IMR-90 (cell line): ENCODE data around the gene FBXW7. TPM values are rescaled to one million over a fixed set of nuclear protein-coding genes. Genes with fewer than 3 reads are reported as not detected.

Experiments used
- ATAC-seq: fragments of 200-7000 bp; cut with Tn5 transposase; 2 replicates; pipeline ENCODE4 v1.9.1; 2020; ENCODE audit warnings: low read depth, mild to moderate bottlenecking, moderate library complexity
- BruUV-seq: library from RNA; stranded (reverse); fragments of 400-500 nt; replicated peaks from 2 replicates; lab custom pipeline; 2021; lab: Mats Ljungman, UMichigan
- CTCF ChIA-PET: fragments of 300-600 bp; formaldehyde crosslinking; extraction: SDS; loops from one replicate; lab custom pipeline; 2021; ENCODE audit warnings: antibody characterized with exemption; lab: Yijun Ruan, JAX
- POLR2A ChIA-PET: fragments of 300-600 bp; sonication (Branson Sonifier 250); formaldehyde crosslinking; loops from one replicate; lab custom pipeline; 2022; ENCODE audit warnings: antibody characterized with exemption; ENCODE audit not compliant: unreplicated experiment; lab: Charles Lee
- DNase-seq: peaks from one replicate; pipeline ENCODE4 v3.0.0; 2013
- H2AFZ ChIP-seq: replicated peaks from 2 replicates; pipeline ENCODE3; 2013; ENCODE audit warnings: low read length, mild to moderate bottlenecking; ENCODE audit not compliant: poor library complexity
- H2AK5ac ChIP-seq: 2 replicates; pipeline ENCODE4 v1.6.1; 2013; ENCODE audit warnings: low read depth, low read length, inconsistent platforms
- H2AK9ac ChIP-seq: replicated peaks from 2 replicates; pipeline ENCODE3; 2013; ENCODE audit warnings: mild to moderate bottlenecking, low read depth, low read length, moderate library complexity; ENCODE audit not compliant: poor library complexity
- H2BK120ac ChIP-seq: 2 replicates; pipeline ENCODE4 v1.6.1; 2013; ENCODE audit warnings: low read depth, low read length, inconsistent platforms
- H2BK15ac ChIP-seq: 3 replicates; pipeline ENCODE4 v1.6.1; 2013; ENCODE audit warnings: low read depth, low read length, inconsistent platforms
- H2BK20ac ChIP-seq: 2 replicates; pipeline ENCODE4 v1.6.1; 2013; ENCODE audit warnings: low read depth, mild to moderate bottlenecking, inconsistent platforms, low read length, moderate library complexity
- H2BK5ac ChIP-seq: 2 replicates; pipeline ENCODE4 v1.6.1; 2013; ENCODE audit warnings: mild to moderate bottlenecking, low read depth, low read length, inconsistent platforms; ENCODE audit not compliant: poor library complexity, severe bottlenecking
- H3K14ac ChIP-seq: replicated peaks from 2 replicates; pipeline ENCODE4 v1.6.1; 2013; ENCODE audit warnings: low read depth, low read length, inconsistent platforms
- H3K18ac ChIP-seq: 2 replicates; pipeline ENCODE4 v1.6.1; 2013; ENCODE audit warnings: low read depth, low read length, control low read depth
- H3K23ac ChIP-seq: 2 replicates; pipeline ENCODE4 v1.6.1; 2013; ENCODE audit warnings: low read depth, low read length, inconsistent platforms
- H3K27ac ChIP-seq: 2 replicates; pipeline ENCODE4 v1.5.1; 2013; ENCODE audit warnings: mild to moderate bottlenecking, control low read depth, low read length; ENCODE audit not compliant: insufficient read depth
- H3K27me3 ChIP-seq: 2 replicates; pipeline ENCODE4 v1.6.1; 2013; ENCODE audit warnings: low read length; ENCODE audit not compliant: control insufficient read depth, insufficient read depth
- H3K36me3 ChIP-seq: 2 replicates; pipeline ENCODE4 v1.6.1; 2013; ENCODE audit warnings: low read length, mixed read lengths; ENCODE audit not compliant: control insufficient read depth, insufficient read depth
- H3K4ac ChIP-seq: 2 replicates; pipeline ENCODE4 v1.6.1; 2013; ENCODE audit warnings: low read depth, low read length, inconsistent platforms
- H3K4me1 ChIP-seq: 2 replicates; pipeline ENCODE4 v1.6.1; 2013; ENCODE audit warnings: low read length, mixed read lengths; ENCODE audit not compliant: control insufficient read depth, insufficient read depth
- H3K4me2 ChIP-seq: 2 replicates; pipeline ENCODE4 v1.6.1; 2013; ENCODE audit warnings: low read depth, mild to moderate bottlenecking, control low read depth, low read length, moderate library complexity
- H3K4me3 ChIP-seq: 2 replicates; pipeline ENCODE4 v1.5.1; 2013; ENCODE audit warnings: low read depth, mild to moderate bottlenecking, control low read depth, low read length, moderate library complexity; ENCODE audit not compliant: insufficient read depth
- H3K56ac ChIP-seq: 2 replicates; pipeline ENCODE4 v1.6.1; 2013; ENCODE audit warnings: low read length, inconsistent platforms; ENCODE audit not compliant: insufficient read depth; ENCODE audit errors: extremely low read depth
- H3K79me1 ChIP-seq, 2 experiments: 2 replicates each; pipeline ENCODE4 v1.6.1; 2013; ENCODE audit warnings: low read length in 2 of 2, inconsistent platforms in 1 of 2, low read depth in 1 of 2
- H3K9ac ChIP-seq: 2 replicates; pipeline ENCODE4 v1.6.1; 2013; ENCODE audit warnings: low read depth, low read length, control low read depth
- H3K9me1 ChIP-seq: 2 replicates; pipeline ENCODE4 v1.6.1; 2013; ENCODE audit warnings: low read length, inconsistent platforms; ENCODE audit not compliant: insufficient read depth
- H3K9me3 ChIP-seq: 2 replicates; pipeline ENCODE4 v1.6.1; 2013; ENCODE audit warnings: low read length; ENCODE audit not compliant: control insufficient read depth, insufficient read depth
- H4K20me1 ChIP-seq: 2 replicates; pipeline ENCODE4 v1.6.1; 2013; ENCODE audit warnings: low read length, inconsistent platforms; ENCODE audit not compliant: insufficient read depth
- H4K5ac ChIP-seq: 2 replicates; pipeline ENCODE4 v1.6.1; 2013; ENCODE audit warnings: mild to moderate bottlenecking, low read depth, low read length, control low read depth
- H4K8ac ChIP-seq, 2 experiments: 2 replicates each; pipeline ENCODE4 v1.6.1; 2013; ENCODE audit warnings: low read depth in 2 of 2, low read length in 2 of 2, control low read depth in 1 of 2, inconsistent platforms in 1 of 2
- H4K91ac ChIP-seq: 2 replicates; pipeline ENCODE4 v1.6.1; 2013; ENCODE audit warnings: low read depth, low read length, inconsistent platforms; ENCODE audit not compliant: insufficient read depth
- MAFK ChIP-seq: IDR thresholded peaks from 2 replicates; pipeline ENCODE4 v1.6.1; 2012; ENCODE audit warnings: low read depth, low read length, improper control_type of control experiment
- POLR2A ChIP-seq: IDR thresholded peaks from 2 replicates; pipeline ENCODE4 v1.6.1; 2012; ENCODE audit warnings: mild to moderate bottlenecking, low read depth, low read length
- RAD21 ChIP-seq: IDR thresholded peaks from 2 replicates; pipeline ENCODE4 v1.6.1; 2012; ENCODE audit warnings: low read length, improper control_type of control experiment
- RFX5 ChIP-seq: IDR thresholded peaks from 2 replicates; pipeline ENCODE4 v1.8.0; 2012; ENCODE audit warnings: low read depth, mild to moderate bottlenecking, low read length, moderate library complexity
- WGBS, 2 experiments: methylation state at CpG; one replicate each; pipeline versions ENCODE4 v1.1.5 to v1.1.7; 2013; ENCODE audit warnings: missing lambda C conversion rate in 2 of 2; ENCODE audit not compliant: insufficient read length in 1 of 2; ENCODE audit errors: extremely low coverage in 2 of 2; 5-methylcytosine and 5-hydroxymethylcytosine counted together
- dilution Hi-C: fragments of 300-500 bp; cut with HindIII; formaldehyde crosslinking; loops from one replicate; pipeline ENCODE4 v1.14.3; 2018; ENCODE audit warnings: low sequenced_read_pairs; ENCODE audit not compliant: unreplicated experiment
- in situ Hi-C: fragments of 300-500 bp; cut with MboI; formaldehyde crosslinking; loops from 3 replicates; pipeline ENCODE4 v1.14.3; 2019; ENCODE audit warnings: low sequenced_read_pairs, inconsistent platforms, mixed read lengths
- intact Hi-C: fragments of 100-400 bp; cut with micrococcal nuclease; formaldehyde crosslinking; loops from 2 replicates; pipeline ENCODE4 v1.10.0; 2022
- polyA plus RNA-seq, 3 experiments: library from polyadenylated mRNA; depleted of rRNA; stranded (reverse); fragments of >200 nt; gene quantifications; 2 replicates each; pipeline ENCODE4 v1.2.3, GENCODE V29; 2012; ENCODE audit warnings: low replicate concordance in 1 of 3
- total RNA-seq: library from RNA; depleted of rRNA; stranded (reverse); fragments of >200 nt; gene quantifications from 2 replicates; pipeline ENCODE4 v1.2.3, GENCODE V29; 2012

Gene FBXW7
- total and polyA plus RNA-seq, 2 of the 4 experiments (the other 2 are of a cell fraction), result 7.2 to 27.4 TPM

DNA sequence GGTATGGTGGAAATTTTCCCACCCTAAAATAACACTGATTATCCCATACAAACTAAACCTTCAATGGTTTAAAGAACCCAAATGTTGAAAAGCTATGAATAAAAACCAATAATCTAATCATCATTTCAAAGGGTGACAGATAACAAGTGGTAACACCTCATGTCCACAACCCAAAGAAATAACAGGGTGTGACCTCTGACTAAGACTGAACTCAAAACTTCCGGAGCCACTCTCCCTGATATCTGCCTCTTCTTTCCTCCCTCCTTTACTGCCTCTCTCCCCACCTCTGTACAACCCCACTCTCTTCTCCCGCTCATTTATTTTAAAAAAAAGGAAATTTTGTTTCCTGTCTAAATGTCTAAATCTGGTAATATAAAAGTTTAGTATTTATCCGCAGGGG is 11.5 kb downstream of the FBXW7 start:
- no peak overlapping the region for H3K4ac ChIP-seq
- ChIA-PET CTCF (no interaction called here), POLR2A (interaction anchor here (0.5 kb wide), 1 partner anchor 1268 kb away, joined by 3 read pairs; no protein-coding TSS in a partner anchor)
- H4K20me1 ChIP-seq, result peaks cover 6% of the 10 kb centered on the region; the same call in 1 of the 2 replicates
- H3K9me3 ChIP-seq, result no peaks in the 10 kb centered on the region
- H2BK15ac ChIP-seq, result no peak overlapping the region
- DNase-seq, result no peak
- no peaks in the 10 kb centered on the region for H3K4me1 ChIP-seq
- no peak overlapping the region for H2AFZ ChIP-seq
- intact Hi-C loops, result no loop called here
- TF ChIP-seq MAFK (no peak), RFX5 (no peak), RAD21 (no peak), POLR2A (no peak)
- no peak overlapping the region for H3K27ac ChIP-seq
- H3K14ac ChIP-seq, result no peak overlapping the region
- no peaks in the 10 kb centered on the region for H3K9me1 ChIP-seq
- H2AK9ac ChIP-seq, result no peak overlapping the region
- peaks cover 23 to 31% of the 10 kb centered on the region in 2 experiments for H3K79me1 ChIP-seq
- no peak overlapping the region for H3K23ac ChIP-seq
- BruUV-seq, result no TSS peak
- H4K5ac ChIP-seq, result no peak overlapping the region
- ATAC-seq, result no peak
- no peak overlapping the region for H3K4me3 ChIP-seq
- H4K8ac ChIP-seq, result no peak overlapping the region
- no peak overlapping the region for H2BK20ac ChIP-seq
- no peak overlapping the region for H3K9ac ChIP-seq
- no peak overlapping the region for H3K56ac ChIP-seq
- no peak overlapping the region for H2BK5ac ChIP-seq
- H3K36me3 ChIP-seq, result no peaks in the 10 kb centered on the region
- in situ Hi-C loops, result no loop called here
- WGBS, 2 experiments, result no CpG with 5 or more reads among the region's 3 CpGs
- H3K18ac ChIP-seq, result no peak overlapping the region
- H2BK120ac ChIP-seq, result no peak overlapping the region
- H4K91ac ChIP-seq, result no peak overlapping the region
- H2AK5ac ChIP-seq, result no peak overlapping the region
- no peaks in the 10 kb centered on the region for H3K27me3 ChIP-seq
- no peak overlapping the region for H3K4me2 ChIP-seq
- dilution Hi-C loops, result no loop called here
